T47D (cell line): ENCODE results near the gene ZCRB1.
"Not testable (repeated sequence)": the region's sequence is repeated elsewhere in the genome, so short reads cannot be mapped to it uniquely, and the experiment has no call there.

Experiments
- DNase-seq, 2 experiments: peaks; one replicate each; pipeline versions ENCODE4 v3.0.0 to v3.0.0-alpha.2; 2011 to 2012; ENCODE audit warnings: low read depth in 1 of 2, low spot score in 1 of 2
- JUND ChIP-seq: IDR thresholded peaks from 2 replicates; pipeline ENCODE4 v1.6.1; 2012; ENCODE audit warnings: low read depth
- in situ Hi-C: cut with HindIII; loops from 2 replicates; pipeline ENCODE4 v1.10.0; 2016; ENCODE audit warnings: low sequenced_read_pairs, low pct_unique_long_range_greater_than_20kb

The ZCRB1 gene, protein sequence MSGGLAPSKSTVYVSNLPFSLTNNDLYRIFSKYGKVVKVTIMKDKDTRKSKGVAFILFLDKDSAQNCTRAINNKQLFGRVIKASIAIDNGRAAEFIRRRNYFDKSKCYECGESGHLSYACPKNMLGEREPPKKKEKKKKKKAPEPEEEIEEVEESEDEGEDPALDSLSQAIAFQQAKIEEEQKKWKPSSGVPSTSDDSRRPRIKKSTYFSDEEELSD

DNA sequence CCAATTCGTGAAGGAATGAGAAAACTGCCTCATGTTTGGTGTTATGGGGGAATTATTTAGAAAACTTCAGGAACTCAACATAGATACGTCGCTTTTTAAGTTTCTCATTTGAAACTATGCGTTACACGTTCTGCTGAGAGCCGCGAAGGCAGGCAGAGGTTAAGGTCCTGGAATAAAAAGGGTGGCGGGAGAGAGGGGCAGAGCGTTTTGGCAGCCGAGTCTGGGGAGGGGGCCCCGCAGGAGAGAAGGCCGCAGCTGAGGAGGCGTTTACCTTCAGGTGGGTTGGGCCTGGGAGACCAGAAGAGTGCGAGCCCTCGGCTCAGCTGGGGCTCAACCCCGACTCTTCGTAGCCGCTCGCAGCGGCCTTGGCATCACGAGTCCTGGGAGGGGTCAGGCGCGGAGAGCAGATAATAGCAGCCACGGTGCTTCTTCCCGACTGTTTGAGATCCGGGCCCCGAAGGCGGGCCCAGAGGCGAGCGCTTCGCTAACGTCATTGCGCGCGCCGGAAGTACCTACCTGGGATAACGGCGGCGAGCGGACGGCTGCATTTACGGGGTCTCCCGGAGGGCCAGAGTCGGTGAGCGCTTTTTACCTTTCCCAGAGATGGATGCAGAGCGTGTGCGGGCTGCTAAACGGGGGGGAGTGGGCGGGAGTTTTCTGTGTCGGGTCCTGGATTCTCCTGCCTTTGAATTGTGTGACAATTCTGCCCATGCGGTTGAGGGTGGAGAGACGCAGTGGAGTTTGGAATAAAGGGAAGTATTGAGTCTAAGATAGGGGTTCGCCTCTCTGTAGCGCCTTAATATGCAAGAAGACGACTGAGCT lies at the start of gene ZCRB1, which contains the start of gene PPHLN1:
TSS of gene ZCRB1 (minus strand) at position 442 of the 822 bp plus-strand sequence. CDS start 1,992 bp downstream, outside the sequence.
TSS of gene PPHLN1 (plus strand) at position 515 of the 822 bp plus-strand sequence. CDS start 9,736 bp downstream, outside the sequence.
- in situ Hi-C loops, result no loop called here
- DNase-seq, result peak; percentile 70 to 84
- no peak for TF ChIP-seq JUND

DNA sequence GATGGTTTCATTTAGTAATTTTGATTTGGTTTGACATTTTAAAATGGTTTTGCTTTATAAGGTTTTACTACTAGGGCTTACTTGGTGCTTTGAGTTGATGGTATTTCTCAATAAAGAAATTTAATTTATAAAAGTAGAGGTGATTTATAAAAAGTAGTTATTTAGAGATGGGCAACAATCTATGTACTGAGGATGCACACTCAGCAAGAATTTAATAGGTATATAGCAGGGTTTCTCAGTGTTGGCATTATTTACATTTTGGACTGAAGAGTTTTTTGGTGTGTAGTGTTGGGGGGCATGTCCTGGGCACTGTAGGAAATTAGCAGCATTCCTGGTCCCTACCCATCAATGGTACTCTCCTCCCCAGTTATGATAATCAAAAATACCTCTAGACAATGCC lies 47.8 kb upstream of the ZCRB1 start:
- no peak for TF ChIP-seq JUND
- DNase-seq, result no peak
- in situ Hi-C loops, result no loop called here

DNA sequence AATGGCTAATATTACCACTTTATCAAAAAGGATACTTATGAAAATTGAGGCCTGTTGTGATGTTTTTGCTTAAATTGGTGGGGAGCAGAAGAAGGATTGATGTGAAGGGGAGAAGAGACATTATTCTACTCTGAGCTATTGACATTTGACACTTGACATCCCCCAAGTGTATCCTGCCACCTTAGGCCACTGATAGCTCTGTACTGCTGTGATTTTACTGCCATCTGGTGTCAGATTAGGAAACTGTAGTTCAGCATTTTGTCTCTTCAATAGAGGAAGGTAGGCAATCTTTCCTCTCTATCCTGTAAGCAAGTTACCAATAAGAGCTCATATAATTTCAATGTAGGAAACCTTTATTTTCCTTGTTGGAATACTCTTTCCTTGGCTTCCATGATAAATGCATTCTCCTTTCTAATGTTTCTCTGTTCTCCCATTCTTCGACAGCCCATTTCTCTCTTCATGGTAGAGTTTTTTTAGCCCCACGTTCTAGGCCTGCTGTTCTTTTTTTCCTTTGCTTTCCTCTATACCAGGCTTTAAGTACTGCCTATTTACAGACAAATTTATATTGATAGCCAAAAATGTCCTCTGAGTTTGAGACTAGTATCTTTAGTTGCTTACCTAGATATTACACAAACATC lies 46.4 kb upstream of the ZCRB1 start:
- TF ChIP-seq JUND, result no peak
- DNase-seq, result peak; percentile 18 to 67
- in situ Hi-C loops, result no loop called here

DNA sequence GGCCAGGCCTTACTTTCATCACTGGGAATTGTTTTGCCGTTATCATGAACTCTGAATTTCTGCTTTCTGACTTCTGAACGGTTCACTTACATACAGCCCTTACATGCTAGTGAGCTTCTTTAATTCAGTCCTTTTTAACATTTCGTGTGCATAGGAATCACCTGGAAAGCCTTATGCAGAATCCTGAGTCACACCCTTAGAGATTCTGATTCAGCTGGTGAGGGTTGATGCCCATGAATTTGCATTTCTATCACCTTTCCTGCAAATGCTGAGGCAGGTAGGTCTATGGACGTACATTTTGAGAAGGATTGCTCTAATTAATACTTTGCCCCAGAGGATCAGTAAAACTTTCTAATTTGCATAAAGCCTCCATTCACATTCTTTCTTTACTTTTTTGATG lies 44.1 kb upstream of the ZCRB1 start:
- no peak for DNase-seq
- in situ Hi-C loops, result no loop called here
- TF ChIP-seq JUND, result no peak

GRCh38 chr12:42365486-42365885 lies 39.6 kb upstream of the ZCRB1 start:
- no peak for TF ChIP-seq JUND
- in situ Hi-C loops, result no loop called here
- DNase-seq, result no peak

- in situ Hi-C loops, result no loop called here
- DNase-seq, result no peak
- TF ChIP-seq JUND, result no peak
Observed at GRCh38 chr12:42364692-42365091, 38.8 kb upstream of the ZCRB1 start.

GRCh38 chr12:42362647-42363260 lies 36.9 kb upstream of the ZCRB1 start:
- no peak for DNase-seq
- in situ Hi-C loops, result no loop called here

GRCh38 chr12:42361909-42362646 lies 36.2 kb upstream of the ZCRB1 start:
- no peak for TF ChIP-seq JUND
- in situ Hi-C loops, result no loop called here
- DNase-seq, result no peak

More at GRCh38 chr12:42362647-42363260, 36.9 kb upstream of the ZCRB1 start:
- no peak for TF ChIP-seq JUND

DNA sequence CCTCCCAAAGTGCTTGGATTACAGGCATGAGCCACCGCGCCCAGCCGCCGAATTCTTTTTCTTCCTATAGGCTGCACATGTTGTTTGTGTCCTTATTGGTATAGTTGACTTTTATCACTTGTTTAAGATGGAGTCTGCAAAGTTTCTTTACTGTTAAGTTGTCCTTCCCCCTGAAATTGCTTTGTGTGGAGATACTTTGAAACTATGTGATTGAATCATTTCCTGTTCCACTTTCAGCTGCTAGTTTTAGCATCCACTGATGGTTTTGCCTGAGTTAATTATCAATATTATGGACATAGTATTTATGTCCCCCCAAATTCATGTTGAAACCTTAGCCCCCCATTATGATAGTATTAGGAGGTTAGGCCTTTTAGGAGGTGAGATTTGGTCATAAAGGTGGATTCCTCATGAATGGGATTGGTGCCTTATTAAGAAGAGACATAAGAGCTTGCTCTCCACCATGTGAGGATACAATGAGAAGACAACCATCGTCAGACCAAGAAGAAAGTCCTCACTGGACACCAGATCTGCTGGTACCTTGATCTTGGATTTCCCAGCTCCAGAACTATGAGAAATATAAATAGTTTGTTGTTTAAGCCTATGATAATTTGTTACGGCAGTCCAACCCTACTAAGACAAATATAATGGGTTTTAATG lies 35.0 kb upstream of the ZCRB1 start:
- in situ Hi-C loops, result no loop called here
- DNase-seq, result no peak
- no peak for TF ChIP-seq JUND

- in situ Hi-C loops, result no loop called here
- no peak for TF ChIP-seq JUND
Observed at GRCh38 chr12:42356344-42356743, 30.4 kb upstream of the ZCRB1 start.

GRCh38 chr12:42350021-42350407 lies 24.1 kb upstream of the ZCRB1 start:
- DNase-seq, in situ Hi-C loops: not testable (repeated sequence)

More at GRCh38 chr12:42356344-42356743, 30.4 kb upstream of the ZCRB1 start:
- no peak for DNase-seq

GRCh38 chr12:42349119-42350020 lies 23.5 kb upstream of the ZCRB1 start:
- DNase-seq, in situ Hi-C loops: not testable (repeated sequence)
